Right lobe of liver (tissue), 6 donors: ENCODE measurements around the gene RNF32. TPM values are rescaled to one million over a fixed set of nuclear protein-coding genes. Genes with fewer than 3 reads are reported as not detected.
"Not testable (repeated sequence)": the region's sequence is repeated elsewhere in the genome, so short reads cannot be mapped to it uniquely, and the experiment has no call there.

Experiments used
- ATAC-seq, 4 donors: fragments of 200-7000 bp; cut with Tn5 transposase; one replicate each; pipeline ENCODE4 v1.9.1; 2020; ENCODE audit warnings: mild to moderate bottlenecking in 4 of 4, moderate library complexity in 4 of 4
- DNase-seq, 3 donors: peaks; one replicate each; pipeline ENCODE4 v3.0.0-alpha.2; 2020
- H3K27ac ChIP-seq, 3 donors: fragments of 200-600 bp; one replicate each; pipeline ENCODE4 v1.8.0; 2022
- H3K27me3 ChIP-seq, 2 donors: fragments of 200-600 bp; one replicate each; pipeline ENCODE4 v1.8.0; 2022
- H3K36me3 ChIP-seq, 4 donors: fragments of 200-600 bp; sonication (generic) in 1 of 4; one replicate each; pipeline versions ENCODE4 v1.5.1 to v1.8.0; 2017 to 2022; ENCODE audit warnings: control low read depth in 1 of 4
- H3K4me1 ChIP-seq, 4 donors: fragments of 200-600 bp; sonication (generic) in 1 of 4; one replicate each; pipeline versions ENCODE4 v1.5.1 to v1.8.0; 2017 to 2022; ENCODE audit warnings: control low read depth in 1 of 4
- H3K4me3 ChIP-seq, 3 donors: fragments of 200-600 bp; one replicate each; pipeline ENCODE4 v1.8.0; 2022
- H3K9me3 ChIP-seq, 4 donors: fragments of 200-600 bp; sonication (generic) in 1 of 4; one replicate each; pipeline versions ENCODE4 v1.5.1 to v1.8.0; 2017 to 2022; ENCODE audit warnings: control low read depth in 1 of 4
- CTCF ChIP-seq, 4 donors: fragments of 200-600 bp in 3 of 4; fragments of 450-650 bp in 1 of 4; IDR thresholded peaks; one replicate each; pipeline versions ENCODE4 v1.5.1 to v1.8.0; 2016 to 2022; ENCODE audit warnings: antibody characterized with exemption in 4 of 4, mild to moderate bottlenecking in 2 of 4
- POLR2A ChIP-seq: fragments of 450-650 bp; IDR thresholded peaks from one replicate; pipeline ENCODE4 v1.6.1; 2017; ENCODE audit warnings: antibody characterized with exemption, mild to moderate bottlenecking
- WGBS: methylation state at CpG from one replicate; pipeline ENCODE4 v1.1.6; 2018; ENCODE audit warnings: low coverage, low lambda C conversion rate; ENCODE audit not compliant: insufficient coverage; ENCODE audit errors: missing lambda C conversion rate; 5-methylcytosine and 5-hydroxymethylcytosine counted together
- intact Hi-C, 2 donors: fragments of 100-400 bp; cut with DNase I; formaldehyde crosslinking; loops; one replicate each; pipeline versions ENCODE4 v1.11.2 to v1.14.1; 2022
- total RNA-seq, 6 experiments: library from RNA; depleted of rRNA in 2 of 6; stranded (reverse); fragments of >200 nt in 2 of 6; fragmentation: NEBNext Ultra II Directional in 3 of 6; extraction: Animal tissue kit (Norgen Biotek cat#: 25700) in 3 of 6; gene quantifications; one replicate each; pipeline versions ENCODE4 v1.1.0 to v1.2.4, GENCODE V29; 2016 to 2023
- donor health status: DM: no; HTN: yes; CAD: no.
- donor health status: DM: no; HTN: no; CAD: no.
- donor health status: DM: no; HTN: no; CAD: no.
- donor health status: DM: no; HTN: yes; CAD: no.
- donor health status: DM: no; HTN: yes; CAD: no.

RNF32 gene
- total RNA-seq, 6 experiments from 2014 or later, result 0.23 to 0.84 (median 0.66) TPM; not detected in 1

- Histone ChIP-seq H3K27ac (no peak overlapping the region), H3K4me3 (no peak overlapping the region), H3K27me3 (no peaks in the 10 kb centered on the region), H3K4me1 (no peaks in the 10 kb centered on the region), H3K9me3 (no peaks in the 10 kb centered on the region), H3K36me3 (peaks cover 0 to 15% (median 1%) of the 10 kb centered on the region in 4 donors)
- intact Hi-C loops, result no loop called here
- DNase-seq (no peak), ATAC-seq (no peak)
- 100% methylated on average over 3 of the region's 10 CpGs for WGBS
- TF ChIP-seq POLR2A (no peak), CTCF (IDR thresholded peaks at IDR 0.05) (no peak)
Observed at GRCh38 chr7:156684251-156684650, 43.7 kb downstream of the RNF32 start.

GRCh38 chr7:156684661-156685060 is 44.1 kb downstream of the RNF32 start:
- no peaks in the 10 kb centered on the region for H3K4me1 ChIP-seq
- intact Hi-C loops, result no loop called here
- H3K36me3 ChIP-seq, result peaks cover 0 to 15% (median 1%) of the 10 kb centered on the region in 4 donors
- ATAC-seq (no peak), DNase-seq (no peak)
- H3K4me3 ChIP-seq, result no peak overlapping the region
- no peaks in the 10 kb centered on the region for H3K27me3 ChIP-seq
- H3K27ac ChIP-seq, result no peak overlapping the region
- no peaks in the 10 kb centered on the region for H3K9me3 ChIP-seq
- 89% methylated on average over 3 of the region's 4 CpGs for WGBS
- TF ChIP-seq POLR2A (no peak), CTCF (IDR thresholded peaks at IDR 0.05) (no peak)

- H3K4me1 ChIP-seq, result no peaks in the 10 kb centered on the region
- DNase-seq (no peak), ATAC-seq (no peak)
- no peak for TF ChIP-seq CTCF (IDR thresholded peaks at IDR 0.05)
- no peak for TF ChIP-seq POLR2A
- intact Hi-C loops, result no loop called here
- no peaks in the 10 kb centered on the region for H3K27me3 ChIP-seq
- no peak overlapping the region for H3K4me3 ChIP-seq
- WGBS, result 81% methylated on average over 5 of the region's 5 CpGs
- H3K9me3 ChIP-seq, result no peaks in the 10 kb centered on the region
- H3K27ac ChIP-seq, result no peak overlapping the region
- no peaks in the 10 kb centered on the region for H3K36me3 ChIP-seq
Observed at GRCh38 chr7:156691764-156692163, 51.2 kb downstream of the RNF32 start.

- Histone ChIP-seq H3K4me3 (no peak overlapping the region), H3K4me1 (no peaks in the 10 kb centered on the region), H3K9me3 (no peaks in the 10 kb centered on the region), H3K36me3 (no peaks in the 10 kb centered on the region), H3K27ac (no peak overlapping the region), H3K27me3 (no peaks in the 10 kb centered on the region)
- intact Hi-C loops, result no loop called here
- DNase-seq, result no peak
- no peak for TF ChIP-seq CTCF (IDR thresholded peaks at IDR 0.05)
- TF ChIP-seq POLR2A, result no peak
- WGBS, result 100% methylated on average over 1 of the region's 1 CpG
- ATAC-seq, result no peak
Observed at GRCh38 chr7:156692849-156693248, 52.3 kb downstream of the RNF32 start.

GRCh38 chr7:156693627-156694026 is 53.1 kb downstream of the RNF32 start:
- Histone ChIP-seq H3K36me3 (no peaks in the 10 kb centered on the region), H3K27me3 (no peaks in the 10 kb centered on the region), H3K27ac (no peak overlapping the region), H3K4me3 (no peak overlapping the region), H3K9me3 (no peaks in the 10 kb centered on the region), H3K4me1 (no peaks in the 10 kb centered on the region)
- intact Hi-C loops, result no loop called here
- ATAC-seq (peak; percentile 49 to 68 (median 58)), DNase-seq (no peak)
- TF ChIP-seq CTCF (IDR thresholded peaks at IDR 0.05), result no peak
- TF ChIP-seq POLR2A, result no peak
- WGBS, result 49% methylated on average over 3 of the region's 3 CpGs

- H3K4me3 ChIP-seq, H3K36me3 ChIP-seq, ATAC-seq, intact Hi-C loops, H3K9me3 ChIP-seq, H3K27ac ChIP-seq, DNase-seq, H3K27me3 ChIP-seq, H3K4me1 ChIP-seq: not testable (repeated sequence)
- 98% methylated on average over 8 of the region's 9 CpGs for WGBS
Observed at GRCh38 chr7:156697283-156697682, 56.7 kb downstream of the RNF32 start.

GRCh38 chr7:156698512-156698911 is 57.9 kb downstream of the RNF32 start:
- intact Hi-C loops, H3K4me3 ChIP-seq, DNase-seq, H3K27ac ChIP-seq, H3K4me1 ChIP-seq, ATAC-seq, H3K9me3 ChIP-seq, H3K27me3 ChIP-seq, H3K36me3 ChIP-seq: not testable (repeated sequence)
- WGBS, result 100% methylated on average over 2 of the region's 4 CpGs
